A549 (cell line): Measurements from ENCODE around the gene PEX10. TPM values are rescaled to one million over a fixed set of nuclear protein-coding genes. Genes with fewer than 3 reads are reported as not detected.

ENCODE experiments used
- ATAC-seq, 2 experiments: fragments of 200-7000 bp in 1 of 2; fragments of >200 bp in 1 of 2; cut with Nextera tagmentation in 1 of 2; cut with Tn5 transposase in 1 of 2; 3 replicates each; pipeline versions ENCODE4 v1.8.0 to v1.9.1; 2018 to 2020; ENCODE audit warnings: mild to moderate bottlenecking in 1 of 2, moderate library complexity in 1 of 2
- CTCF ChIA-PET: fragments of 300-600 bp; sonication (Branson Sonifier 250); formaldehyde crosslinking; extraction: SDS; loops from one replicate; lab custom pipeline; 2021; ENCODE audit warnings: antibody characterized with exemption, inconsistent platforms; lab: Yijun Ruan, JAX
- POLR2A ChIA-PET: fragments of 350-600 bp; formaldehyde crosslinking; extraction: SDS; loops from one replicate; lab custom pipeline; 2021; ENCODE audit warnings: antibody characterized with exemption, inconsistent platforms; lab: Yijun Ruan, JAX
- DNase-seq, 2 experiments: peaks; one replicate each; pipeline versions ENCODE4 v3.0.0 to v3.0.0-alpha.2; 2011 to 2016; ENCODE audit warnings: low read depth in 1 of 2, low spot score in 1 of 2
- FAIRE-seq: peaks from 2 replicates; lab custom pipeline; 2011; peaks lifted over from hg19 to GRCh38; lab: Jason Lieb, UNC
- H3K27ac ChIP-seq, 2 experiments: fragments of >200 bp; sonication (Bioruptor Twin); formaldehyde crosslinking; 3 replicates each; pipeline ENCODE4 v1.5.1; 2016 to 2017
- H3K4me1 ChIP-seq: fragments of >200 bp; sonication (Bioruptor Twin); formaldehyde crosslinking; 3 replicates; pipeline ENCODE4 v1.6.1; 2016
- H3K4me2 ChIP-seq: fragments of >200 bp; sonication (Bioruptor Twin); formaldehyde crosslinking; 3 replicates; pipeline ENCODE4 v1.6.1; 2016
- H3K4me3 ChIP-seq: fragments of >200 bp; sonication (Bioruptor Twin); formaldehyde crosslinking; 3 replicates; pipeline ENCODE4 v1.5.1; 2016
- H3K9me3 ChIP-seq: fragments of >200 bp; sonication (Bioruptor Twin); formaldehyde crosslinking; 3 replicates; pipeline ENCODE4 v1.6.1; 2016
- CHD4 ChIP-seq: fragments of 200-600 bp; sonication (generic); IDR thresholded peaks from 2 replicates; pipeline ENCODE4 v1.6.1; 2016; ENCODE audit warnings: antibody characterized with exemption, mild to moderate bottlenecking, borderline replicate concordance
- EHMT2 ChIP-seq: fragments of 200-600 bp; sonication (generic); IDR thresholded peaks from 2 replicates; pipeline ENCODE4 v1.6.1; 2016; ENCODE audit warnings: antibody characterized with exemption, low read depth, mild to moderate bottlenecking, moderate library complexity
- ESRRA ChIP-seq: fragments of 150-350 bp; IDR thresholded peaks from 2 replicates; pipeline ENCODE4 v1.6.1; 2014; ENCODE audit warnings: mild to moderate bottlenecking, low read length, borderline replicate concordance
- FOSB ChIP-seq: fragments of 250-450 bp; sonication (Bioruptor Pico); IDR thresholded peaks from 2 replicates; pipeline ENCODE4 v1.5.0; 2020; ENCODE audit warnings: mild to moderate bottlenecking, moderate library complexity
- FOXS1 ChIP-seq: fragments of 250-450 bp; sonication (Bioruptor Pico); IDR thresholded peaks from 2 replicates; pipeline ENCODE4 v1.5.0; 2020; ENCODE audit warnings: mild to moderate bottlenecking, moderate library complexity
- JUNB ChIP-seq: fragments of >200 bp; sonication (Bioruptor Twin); formaldehyde crosslinking; IDR thresholded peaks from 2 replicates; pipeline ENCODE4 v1.6.1; 2016
- MAZ ChIP-seq: fragments of 150-350 bp; IDR thresholded peaks from 2 replicates; pipeline ENCODE4 v1.6.1; 2014; ENCODE audit warnings: antibody characterized with exemption, low read depth, low read length, borderline replicate concordance
- NFE2L2 ChIP-seq: fragments of 150-350 bp; conservative IDR thresholded peaks from 2 replicates; pipeline ENCODE4 v1.6.1; 2014; ENCODE audit warnings: low read length
- NPAS2 ChIP-seq: fragments of 250-450 bp; sonication (Bioruptor Pico); IDR thresholded peaks from 2 replicates; pipeline ENCODE4 v1.8.0; 2022; ENCODE audit warnings: mild to moderate bottlenecking, moderate library complexity, borderline replicate concordance
- NR3C1 ChIP-seq: fragments of >200 bp; sonication (Bioruptor Twin); formaldehyde crosslinking; IDR thresholded peaks from 3 replicates; pipeline ENCODE4 v1.6.1; 2017
- POLR2A ChIP-seq: IDR thresholded peaks from 2 replicates; pipeline ENCODE4 v1.6.1; 2012; ENCODE audit warnings: mild to moderate bottlenecking, low read length
- RAD21 ChIP-seq, 2 experiments: fragments of >200 bp in 1 of 2; sonication (Bioruptor Twin) in 1 of 2; formaldehyde crosslinking in 1 of 2; IDR thresholded peaks in 1 of 2; conservative IDR thresholded peaks in 1 of 2; 2 replicates in 1 of 2; 3 replicates in 1 of 2; pipeline ENCODE4 v1.6.1; 2012 to 2018; ENCODE audit warnings: inconsistent platforms in 1 of 2
- RNF2 ChIP-seq: fragments of 200-600 bp; sonication (generic); IDR thresholded peaks from 2 replicates; pipeline ENCODE4 v1.6.1; 2016; ENCODE audit warnings: low read depth, mild to moderate bottlenecking, antibody characterized with exemption, moderate library complexity, borderline replicate concordance
- ZC3H11A ChIP-seq: fragments of 450-650 bp; IDR thresholded peaks from 2 replicates; pipeline ENCODE4 v1.6.1; 2014; ENCODE audit warnings: antibody characterized with exemption, mild to moderate bottlenecking
- ZNF302 ChIP-seq: fragments of 250-450 bp; sonication (Bioruptor Pico); IDR thresholded peaks from 2 replicates; pipeline ENCODE4 v1.9.0; 2021; ENCODE audit warnings: inconsistent platforms, mild to moderate bottlenecking, moderate library complexity
- WGBS: methylation state at CpG from one replicate; pipeline ENCODE4 v1.1.6; 2017; ENCODE audit errors: missing lambda C conversion rate; 5-methylcytosine and 5-hydroxymethylcytosine counted together
- polyA plus RNA-seq, 4 experiments: library from polyadenylated mRNA; depleted of rRNA in 3 of 4; stranded (reverse); fragments of >200 nt; fragmentation: RNase III in 1 of 4; extraction: RNeasy Plus Mini Kit Qiagen cat#74134 plus additional on column Dnase treatment in 1 of 4; gene quantifications; 2 replicates in 3 of 4; 3 replicates in 1 of 4; pipeline ENCODE4 v1.2.3, GENCODE V29; 2011 to 2017
- TF ChIP-seq, protein P1 (sequence below): fragments of 250-450 bp; sonication (Bioruptor Pico); IDR thresholded peaks from 2 replicates; pipeline ENCODE4 v1.5.0; 2021; ENCODE audit warnings: mild to moderate bottlenecking, moderate library complexity, borderline replicate concordance
- TF ChIP-seq, protein P2 (sequence below): fragments of >200 bp; sonication (Bioruptor Twin); formaldehyde crosslinking; IDR thresholded peaks from 3 replicates; pipeline ENCODE4 v1.6.1; 2016

Gene PEX10
- polyA plus RNA-seq, 2 of the 4 experiments (the other 2 are of a cell fraction): 12.3 to 20.2 TPM

DNA sequence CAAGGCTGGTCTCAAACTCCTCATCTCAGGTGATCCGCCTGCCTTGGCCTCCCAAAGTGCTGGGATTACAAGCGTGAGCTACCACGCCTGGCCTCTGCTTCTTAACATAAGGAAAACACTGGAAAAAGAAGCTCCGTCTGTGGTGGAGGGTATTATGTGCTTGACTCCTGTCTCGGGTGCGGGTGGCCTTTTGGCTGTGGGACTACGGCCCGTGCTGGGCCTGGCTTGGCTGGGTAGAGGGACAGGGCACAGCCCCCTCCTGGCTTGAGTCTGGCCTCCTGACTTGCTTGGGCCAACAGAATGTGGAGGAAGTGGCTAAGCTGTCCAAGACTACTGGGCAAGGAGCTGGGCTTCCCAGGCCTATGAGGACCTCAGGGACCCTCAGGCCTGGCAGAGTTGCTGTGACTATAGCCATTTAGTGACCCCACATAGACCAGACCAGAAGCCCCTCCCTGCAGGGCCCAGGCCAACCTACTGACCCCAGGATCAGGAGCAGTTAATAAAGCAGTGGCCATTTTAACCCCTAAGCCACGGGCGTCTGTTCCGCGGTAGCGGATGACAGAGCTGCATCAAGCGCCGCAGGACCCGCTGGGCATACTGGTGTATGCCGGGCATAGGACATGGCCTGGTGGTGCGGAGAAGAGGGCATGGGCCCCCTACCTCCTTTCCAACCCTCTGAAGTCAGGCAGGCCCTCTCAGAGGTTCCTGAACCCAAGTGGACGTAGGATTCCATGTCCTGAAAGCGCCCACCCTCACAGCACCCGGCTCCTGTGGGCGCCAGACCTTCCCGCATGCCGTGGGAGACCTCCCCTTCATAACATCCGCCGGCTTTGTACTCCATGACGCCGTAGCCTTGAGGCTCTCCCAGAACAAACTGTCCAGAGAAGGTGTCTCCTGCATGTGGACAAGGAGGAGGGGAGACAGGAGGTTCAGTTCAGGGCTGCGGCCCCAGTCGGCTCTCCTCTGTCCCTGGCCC, 25.4 kb downstream of the PEX10 start:
- DNase-seq (no peak), FAIRE-seq (no peak), ATAC-seq (no peak)
- Histone ChIP-seq H3K4me3 (no peak overlapping the region), H3K4me1 (peaks cover 7% of the 10 kb centered on the region; the same call in 2 of the 3 replicates), H3K27ac (no peak overlapping the region), H3K4me2 (no peak overlapping the region), H3K9me3 (no peaks in the 10 kb centered on the region)
- WGBS: 96% methylated on average over 14 of the region's 30 CpGs
- ChIA-PET CTCF (interaction anchor here (16.3 kb wide), 1 partner anchor 187 kb away, joined by 267 read pairs; the partner anchor contains the start of gene FAAP20), POLR2A (no interaction called here)
- TF ChIP-seq POLR2A (no peak), CHD4 (no peak)

DNA sequence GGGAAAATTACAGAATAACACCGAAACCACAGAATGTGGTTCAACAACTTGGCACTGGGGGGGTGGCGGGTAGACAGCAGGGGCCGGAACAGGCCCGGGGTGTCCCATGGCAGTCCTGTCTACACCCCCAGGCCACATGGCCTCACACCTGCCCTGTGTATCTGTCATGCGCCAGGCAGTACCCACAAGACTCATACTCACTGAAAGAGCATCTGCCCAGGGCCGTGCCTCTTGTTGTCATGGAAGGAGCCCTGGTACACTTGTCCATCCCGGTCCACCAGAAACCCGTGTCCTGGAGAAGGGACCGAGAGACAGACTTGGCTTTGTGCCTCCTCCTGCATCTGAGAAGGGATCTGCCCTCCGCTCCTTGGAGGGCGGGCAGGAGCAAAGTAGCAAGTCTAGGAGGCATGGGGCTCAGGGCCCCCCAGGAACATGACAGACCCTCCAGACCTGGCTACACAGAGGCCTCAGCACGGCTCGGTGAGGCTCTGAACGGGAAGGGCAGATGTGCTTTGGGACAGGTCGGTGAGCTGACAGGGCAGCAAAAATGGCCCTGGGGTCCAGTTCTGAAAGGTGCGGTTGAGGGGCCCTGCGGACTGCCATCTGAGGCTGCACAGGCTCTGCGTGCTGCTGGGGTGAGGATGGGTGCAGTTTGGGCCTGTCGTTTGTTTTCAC, 26.6 kb downstream of the PEX10 start:
- H3K27ac ChIP-seq: no peak overlapping the region
- POLR2A ChIA-PET: no interaction called here
- FAIRE-seq: no peak

DNA sequence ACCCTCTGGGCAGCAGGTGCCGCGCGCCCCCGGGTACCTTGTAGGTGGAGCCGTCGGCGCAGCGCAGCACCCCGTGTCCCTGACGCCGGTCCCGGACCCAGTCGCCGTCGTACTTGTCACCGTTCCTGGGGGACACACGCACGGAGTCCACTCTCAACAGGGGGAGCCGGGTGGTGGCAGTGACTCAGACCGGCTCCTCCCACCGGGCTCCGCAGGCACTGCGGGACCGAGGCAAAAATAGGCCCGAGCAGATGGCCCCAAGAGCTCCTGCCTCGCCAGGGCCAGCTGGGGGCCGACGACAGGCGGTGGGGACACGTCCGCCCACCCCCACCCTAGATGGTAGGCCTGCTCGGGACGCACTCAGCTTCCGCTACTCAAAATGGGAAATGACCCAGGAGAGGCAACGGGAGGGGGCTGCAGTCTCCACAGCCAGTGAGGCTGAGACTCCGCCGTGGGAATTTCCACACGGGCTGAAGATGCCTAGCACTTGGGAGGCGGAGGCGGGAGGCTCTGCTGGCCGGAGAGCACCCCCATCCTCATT, 27.4 kb downstream of the PEX10 start:
- Histone ChIP-seq H3K4me2 (no peak overlapping the region), H3K4me1 (peaks cover 3% of the 10 kb centered on the region; the same call in 1 of the 3 replicates), H3K4me3 (no peak overlapping the region), H3K27ac (no peak overlapping the region), H3K9me3 (no peaks in the 10 kb centered on the region)
- no CpG with 5 or more reads among the region's 41 CpGs for WGBS
- ATAC-seq (no peak), DNase-seq (no peak), FAIRE-seq (no peak)
- TF ChIP-seq FOXS1 (CRISPR knock-in tag) (no peak), JUNB (no peak), NPAS2 (CRISPR knock-in tag) (no peak), RAD21 (conservative IDR thresholded peaks at IDR 0.05 in 1 of 2, IDR thresholded peaks at IDR 0.05 in 1 of 2) (no peak), ESRRA (no peak), EHMT2 (no peak), NR3C1 (no peak), FOSB (no peak)
- ChIA-PET POLR2A (no interaction called here), CTCF (interaction anchor here (0.5 to 16.3 kb wide), 5 partner anchors 30 to 185 kb away, joined by 3 to 267 read pairs (median 3); partner anchors contain the start of gene FAAP20)

More for the DNA sequence above, 26.6 kb downstream of the PEX10 start:
- Histone ChIP-seq H3K4me2 (no peak overlapping the region), H3K4me1 (peaks cover 7% of the 10 kb centered on the region; the same call in 2 of the 3 replicates), H3K9me3 (no peaks in the 10 kb centered on the region), H3K4me3 (no peak overlapping the region)
- TF ChIP-seq POLR2A (no peak), ZC3H11A (no peak), NFE2L2 (no peak), FOXS1 (CRISPR knock-in tag) (no peak), RNF2 (no peak), MAZ (no peak), ZNF302 (CRISPR knock-in tag) (no peak)
- TF ChIP-seq, protein P1, sequence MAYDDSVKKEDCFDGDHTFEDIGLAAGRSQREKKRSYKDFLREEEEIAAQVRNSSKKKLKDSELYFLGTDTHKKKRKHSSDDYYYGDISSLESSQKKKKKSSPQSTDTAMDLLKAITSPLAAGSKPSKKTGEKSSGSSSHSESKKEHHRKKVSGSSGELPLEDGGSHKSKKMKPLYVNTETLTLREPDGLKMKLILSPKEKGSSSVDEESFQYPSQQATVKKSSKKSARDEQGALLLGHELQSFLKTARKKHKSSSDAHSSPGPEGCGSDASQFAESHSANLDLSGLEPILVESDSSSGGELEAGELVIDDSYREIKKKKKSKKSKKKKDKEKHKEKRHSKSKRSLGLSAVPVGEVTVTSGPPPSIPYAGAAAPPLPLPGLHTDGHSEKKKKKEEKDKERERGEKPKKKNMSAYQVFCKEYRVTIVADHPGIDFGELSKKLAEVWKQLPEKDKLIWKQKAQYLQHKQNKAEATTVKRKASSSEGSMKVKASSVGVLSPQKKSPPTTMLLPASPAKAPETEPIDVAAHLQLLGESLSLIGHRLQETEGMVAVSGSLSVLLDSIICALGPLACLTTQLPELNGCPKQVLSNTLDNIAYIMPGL (CRISPR knock-in tag): no peak
- TF ChIP-seq, protein P2, sequence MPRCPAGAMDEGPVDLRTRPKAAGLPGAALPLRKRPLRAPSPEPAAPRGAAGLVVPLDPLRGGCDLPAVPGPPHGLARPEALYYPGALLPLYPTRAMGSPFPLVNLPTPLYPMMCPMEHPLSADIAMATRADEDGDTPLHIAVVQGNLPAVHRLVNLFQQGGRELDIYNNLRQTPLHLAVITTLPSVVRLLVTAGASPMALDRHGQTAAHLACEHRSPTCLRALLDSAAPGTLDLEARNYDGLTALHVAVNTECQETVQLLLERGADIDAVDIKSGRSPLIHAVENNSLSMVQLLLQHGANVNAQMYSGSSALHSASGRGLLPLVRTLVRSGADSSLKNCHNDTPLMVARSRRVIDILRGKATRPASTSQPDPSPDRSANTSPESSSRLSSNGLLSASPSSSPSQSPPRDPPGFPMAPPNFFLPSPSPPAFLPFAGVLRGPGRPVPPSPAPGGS: no peak
- WGBS: 94% methylated on average over 13 of the region's 19 CpGs
- DNase-seq (no peak), ATAC-seq (no peak)
- CTCF ChIA-PET: interaction anchor here (0.5 to 16.3 kb wide), 2 partner anchors 29 to 186 kb away, joined by 3 to 267 read pairs; partner anchors contain the start of gene FAAP20
